GM21381 (cell line): Measurements from ENCODE around the gene ABCA13.

Experiments
- ATAC-seq: cut with Tn5 transposase; IDR thresholded peaks from one replicate; pipeline ENCODE4 v1.9.1; 2021; ENCODE audit warnings: mild to moderate bottlenecking, moderate library complexity; ENCODE audit not compliant: unreplicated experiment

The ABCA13 gene

DNA sequence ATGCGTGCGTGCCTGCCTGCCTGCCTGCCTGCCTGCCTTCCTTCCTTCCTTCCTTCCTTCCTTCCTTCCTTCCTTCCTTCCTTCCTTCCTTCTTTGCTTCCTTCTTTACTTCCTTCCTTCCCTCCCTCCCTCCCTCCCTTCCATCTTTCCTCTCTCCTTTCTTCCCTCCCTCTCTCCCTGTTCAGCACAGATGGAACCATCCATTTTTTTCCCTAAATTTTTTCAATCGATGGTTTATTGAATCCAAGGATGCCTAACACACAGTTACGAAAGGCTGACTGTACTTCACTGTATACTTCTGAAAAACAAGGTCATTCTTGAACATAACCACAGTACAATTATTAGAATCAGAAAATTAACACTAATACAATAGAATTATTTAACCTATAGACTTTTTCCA, 53.8 kb downstream of the ABCA13 start:
- no peak for ATAC-seq

GRCh38 chr7:48237354-48237753, 66.1 kb downstream of the ABCA13 start:
- ATAC-seq, result no peak

- ATAC-seq, result no peak
Measured at GRCh38 chr7:48242846-48243245, 71.6 kb downstream of the ABCA13 start.

GRCh38 chr7:48244864-48245271, 73.6 kb downstream of the ABCA13 start:
- no peak for ATAC-seq

- peak; percentile 70 for ATAC-seq
Measured at GRCh38 chr7:48245751-48246472, 74.7 kb downstream of the ABCA13 start.

- no peak for ATAC-seq
Measured at GRCh38 chr7:48249166-48249565, 77.9 kb downstream of the ABCA13 start.

GRCh38 chr7:48250441-48250951, 79.2 kb downstream of the ABCA13 start:
- no peak for ATAC-seq

DNA sequence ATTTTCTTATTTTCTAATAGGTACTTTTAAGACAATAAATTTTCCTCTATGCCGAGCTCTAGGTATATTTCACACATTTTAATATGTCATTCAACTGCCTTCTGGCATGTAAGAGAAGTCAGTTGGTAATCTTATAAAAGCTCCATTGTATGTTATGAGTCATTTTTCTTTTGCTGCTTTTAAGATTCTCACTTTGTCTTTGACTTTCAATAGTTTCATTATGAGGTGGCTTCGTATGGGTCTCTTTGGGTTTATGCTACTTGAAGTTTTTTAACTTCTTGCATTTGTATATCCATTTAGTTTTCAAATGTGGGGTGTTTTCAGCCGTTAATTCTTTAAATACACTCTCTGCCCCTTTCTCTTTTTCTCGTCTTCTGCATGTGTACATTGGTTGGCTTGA, 80.5 kb downstream of the ABCA13 start:
- ATAC-seq, result peak; percentile 91

- no peak for ATAC-seq
Measured at GRCh38 chr7:48252995-48253394, 81.7 kb downstream of the ABCA13 start.

GRCh38 chr7:48255046-48255445, 83.8 kb downstream of the ABCA13 start:
- ATAC-seq, result no peak

DNA sequence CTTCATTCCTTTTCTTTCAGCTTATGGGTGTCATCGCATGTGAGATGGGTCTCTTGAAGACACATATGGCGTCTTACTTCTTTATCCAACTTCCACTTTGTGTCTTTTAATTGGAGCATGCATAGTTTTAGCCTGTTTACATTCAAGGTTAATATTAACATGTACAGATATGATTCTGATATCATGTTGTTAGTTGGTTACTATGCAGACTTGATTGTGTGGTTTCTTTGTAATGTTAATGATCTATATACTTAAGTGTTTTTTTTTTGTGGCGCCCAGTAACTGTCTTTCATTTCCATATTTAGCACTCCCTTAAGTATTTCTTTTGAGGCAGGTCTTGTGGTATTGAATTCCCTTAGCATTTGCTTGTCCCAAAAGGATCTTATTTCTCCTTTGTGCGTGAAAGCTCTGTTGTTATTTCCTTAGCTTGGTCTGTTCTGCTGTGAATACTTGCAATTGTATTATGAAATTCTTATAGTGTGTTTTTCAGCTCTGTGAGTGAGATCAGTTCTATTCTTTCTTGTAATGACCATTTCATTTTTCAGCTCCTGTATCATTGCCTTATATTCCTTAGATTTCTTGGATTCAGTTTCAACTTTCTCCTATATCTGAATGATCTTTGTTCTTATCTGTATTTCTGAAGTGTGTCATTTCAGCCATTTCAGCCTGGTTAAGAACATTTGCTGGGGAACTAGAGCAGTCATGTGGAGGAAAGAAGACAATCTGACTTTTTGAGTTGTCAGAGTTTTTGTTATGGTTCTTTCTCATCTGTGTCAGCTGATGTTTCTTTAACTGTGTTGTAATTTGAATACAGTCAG, 88.4 kb downstream of the ABCA13 start:
- ATAC-seq, result no peak

- ATAC-seq, result no peak
Measured at GRCh38 chr7:48261696-48262095, 90.4 kb downstream of the ABCA13 start.

DNA sequence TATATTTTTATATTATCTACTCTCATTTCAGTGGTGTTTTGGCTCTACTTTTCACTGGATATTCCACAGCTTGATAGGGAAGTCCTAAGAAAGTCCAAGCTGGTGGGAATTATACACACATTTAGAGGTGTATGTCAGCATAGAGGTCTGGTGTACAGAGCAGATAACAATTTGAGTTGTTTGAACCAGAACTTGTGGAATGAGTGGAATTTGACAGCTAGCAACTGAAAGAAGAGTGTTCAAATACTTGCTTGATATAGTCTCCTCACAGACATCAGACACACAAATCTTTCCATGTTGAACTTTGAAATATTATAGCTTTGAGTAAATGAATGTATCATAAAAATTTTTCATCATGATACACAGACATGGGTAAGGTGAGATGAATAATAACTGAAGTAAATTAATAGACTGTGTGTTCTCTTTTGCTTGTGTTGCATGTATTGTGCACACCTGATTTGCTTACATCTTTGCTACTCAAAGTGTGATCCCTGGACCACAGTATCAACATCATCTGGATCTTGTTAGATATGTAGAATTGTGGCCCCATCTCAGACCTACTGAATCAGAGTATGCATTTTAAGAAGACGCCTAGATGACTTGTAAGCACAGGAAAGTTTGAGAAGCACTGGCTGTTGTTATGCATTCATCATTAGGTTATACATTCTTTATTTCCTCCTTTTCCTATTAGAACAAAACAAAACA, 91.5 kb downstream of the ABCA13 start:
- ATAC-seq, result no peak

DNA sequence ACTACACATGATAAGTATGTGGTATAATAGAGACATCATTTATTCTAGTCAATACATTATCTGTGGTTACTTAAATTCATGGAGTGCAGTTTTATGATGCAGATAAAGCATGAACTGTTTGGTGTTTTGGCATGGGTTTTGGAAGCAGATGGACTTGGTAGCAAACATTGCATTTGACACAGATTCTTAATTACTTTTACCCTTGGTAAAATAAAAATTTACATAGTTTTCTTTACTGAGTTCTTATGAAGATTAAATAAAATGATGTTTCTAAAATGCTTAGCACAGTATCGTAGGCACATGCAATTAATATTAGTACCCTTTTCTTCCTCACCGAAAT, 92.0 kb downstream of the ABCA13 start:
- ATAC-seq, result no peak

DNA sequence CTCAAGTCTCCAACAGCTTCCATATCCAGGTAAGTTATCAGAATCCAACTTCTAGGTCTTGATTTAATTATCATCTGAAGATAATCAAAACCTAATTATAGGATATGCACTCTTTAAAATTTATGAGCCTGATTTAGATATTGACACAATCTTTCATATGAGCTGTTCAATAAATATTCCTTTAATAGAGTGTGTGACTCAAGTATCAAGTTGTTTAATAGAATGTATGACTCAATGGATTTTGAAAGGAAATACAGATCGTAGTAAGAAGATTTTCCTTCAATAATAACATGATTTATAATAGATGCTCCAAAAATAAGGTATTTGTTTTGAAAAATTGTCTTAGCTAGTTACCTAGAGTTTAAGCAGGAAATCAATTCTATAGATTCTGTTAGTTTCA, 97.8 kb downstream of the ABCA13 start:
- no peak for ATAC-seq

DNA sequence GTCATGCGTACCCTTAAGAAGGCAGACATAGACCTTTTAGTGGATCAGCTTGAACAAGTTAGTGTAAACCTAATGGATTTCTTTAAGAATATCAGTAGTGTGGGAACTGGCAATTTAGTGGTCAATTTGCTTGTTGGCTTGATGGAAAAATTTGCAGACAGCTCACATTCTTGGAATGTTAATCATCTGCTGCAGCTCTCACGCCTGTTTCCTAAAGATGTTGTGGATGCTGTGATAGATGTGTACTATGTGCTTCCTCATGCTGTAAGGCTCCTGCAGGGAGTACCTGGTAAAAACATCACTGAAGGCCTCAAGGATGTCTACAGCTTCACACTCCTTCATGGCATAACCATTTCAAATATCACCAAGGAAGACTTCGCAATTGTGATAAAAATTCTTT, 103.4 kb downstream of the ABCA13 start:
- no peak for ATAC-seq

DNA sequence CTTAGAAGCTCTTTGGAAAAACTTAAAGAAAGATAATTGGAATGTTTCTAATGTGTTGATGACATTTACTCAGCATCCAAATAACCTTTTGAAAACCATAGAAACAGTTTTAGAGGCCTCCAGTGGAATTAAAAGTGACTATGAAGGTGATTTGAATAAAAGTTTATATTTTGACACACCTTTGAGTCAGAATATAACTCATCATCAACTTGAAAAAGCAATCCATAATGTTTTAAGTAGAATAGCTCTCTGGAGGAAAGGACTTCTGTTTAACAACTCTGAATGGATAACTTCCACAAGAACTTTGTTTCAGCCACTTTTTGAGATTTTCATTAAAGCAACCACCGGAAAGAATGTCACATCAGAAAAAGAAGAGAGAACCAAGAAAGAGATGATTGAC, 108.2 kb downstream of the ABCA13 start:
- no peak for ATAC-seq

DNA sequence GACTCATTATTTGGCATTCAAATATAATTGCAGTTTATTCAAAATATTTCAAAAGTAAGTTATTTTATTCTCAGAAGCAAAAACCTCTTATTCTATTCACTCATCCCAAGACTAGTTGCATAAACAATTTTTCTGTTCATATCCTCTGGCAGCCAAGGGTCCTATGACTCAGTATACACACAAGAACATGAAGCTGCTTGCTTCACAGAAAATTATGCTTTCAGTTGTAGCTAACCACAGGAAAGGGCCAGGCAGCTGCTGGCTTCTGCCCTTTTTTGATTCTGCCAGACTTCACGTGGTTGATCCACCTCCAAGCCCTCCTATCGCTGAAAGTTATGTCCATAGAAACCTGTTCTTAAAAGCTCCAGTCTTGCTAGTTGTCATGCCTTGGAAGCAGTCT, 108.8 kb downstream of the ABCA13 start:
- ATAC-seq, result no peak

- ATAC-seq, result no peak
Measured at GRCh38 chr7:48285373-48285772, 114.1 kb downstream of the ABCA13 start.

DNA sequence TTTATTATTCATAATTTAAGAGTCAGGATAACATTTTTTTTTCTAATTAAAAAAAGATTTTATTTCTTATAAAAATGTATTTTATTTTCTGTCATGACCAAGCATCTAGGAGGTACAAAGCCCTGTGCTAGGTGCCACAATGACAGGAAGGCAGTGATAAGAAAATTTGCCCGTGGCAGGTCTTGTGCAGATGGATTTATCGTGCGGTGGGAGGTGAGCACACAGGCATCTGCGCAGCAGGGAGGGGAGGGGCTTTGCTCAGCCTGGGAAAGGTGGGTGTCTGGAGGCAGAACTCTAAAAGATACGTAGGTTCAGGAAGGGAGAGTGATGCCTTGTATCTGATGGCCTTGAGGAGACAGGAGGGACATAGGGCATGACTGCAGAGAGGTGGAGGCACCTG, 115.6 kb downstream of the ABCA13 start:
- ATAC-seq, result no peak

DNA sequence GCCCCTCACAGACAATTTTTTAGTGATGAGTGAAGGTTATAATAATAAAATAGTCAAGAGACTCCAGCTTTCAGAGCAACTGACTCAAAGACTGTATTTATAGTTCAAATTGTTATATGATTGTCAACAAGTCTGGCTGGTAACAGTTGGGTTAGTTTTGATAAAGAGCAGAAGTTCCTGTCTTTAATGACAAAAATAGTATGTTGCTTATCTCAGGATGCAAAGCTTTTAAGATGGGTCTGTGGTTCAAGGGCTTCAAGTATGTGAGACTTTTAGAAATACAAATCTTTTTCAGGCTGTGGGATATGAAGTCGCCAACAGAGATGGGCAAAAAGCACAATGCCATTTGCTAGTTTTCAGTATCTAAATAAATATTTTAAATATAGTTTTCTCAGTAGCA, 118.4 kb downstream of the ABCA13 start:
- no peak for ATAC-seq

DNA sequence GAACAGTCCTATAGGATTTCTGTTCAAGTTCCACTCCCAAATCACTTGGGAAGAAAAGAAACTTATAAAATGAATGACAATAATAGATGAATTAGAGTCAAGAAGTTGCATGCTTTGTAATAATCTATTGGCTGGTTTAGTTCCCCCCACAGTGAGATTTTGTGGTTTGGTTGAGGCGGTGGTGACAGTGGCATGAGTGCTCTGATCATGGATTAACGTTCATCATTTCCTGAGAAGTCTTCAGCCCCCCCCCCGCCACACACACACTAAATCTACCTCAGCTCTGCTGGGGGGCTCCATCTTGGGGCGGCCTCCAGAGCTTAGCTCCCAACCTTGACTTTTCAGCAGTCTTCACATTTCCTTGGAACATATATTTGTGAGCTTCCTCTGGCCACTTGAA, 121.7 kb downstream of the ABCA13 start:
- ATAC-seq, result no peak
